GM12878 (cell line): ENCODE data around the gene SYF2.

Source experiments
- ASH2L ChIP-seq: fragments of 300-600, 200-600 bp; sonication (generic); IDR thresholded peaks from 2 replicates; pipeline ENCODE4 v1.6.1; 2017; ENCODE audit warnings: low read depth, mild to moderate bottlenecking, borderline replicate concordance
- CREM ChIP-seq: IDR thresholded peaks from 2 replicates; pipeline ENCODE4 v1.6.1; 2014; ENCODE audit warnings: antibody characterized with exemption, low read depth
- GABPA ChIP-seq: IDR thresholded peaks from 2 replicates; pipeline ENCODE4 v1.6.1; 2014; ENCODE audit warnings: antibody characterized with exemption, low read depth, mild to moderate bottlenecking, inconsistent platforms
- JUND ChIP-seq: IDR thresholded peaks from 2 replicates; pipeline ENCODE4 v1.6.1; 2012; ENCODE audit warnings: low read depth, mild to moderate bottlenecking, low read length, improper control_type of control experiment, moderate library complexity
- KDM1A ChIP-seq: fragments of 200-600 bp; sonication (generic); IDR thresholded peaks from 2 replicates; pipeline ENCODE4 v1.6.1; 2016; ENCODE audit warnings: borderline replicate concordance
- MXI1 ChIP-seq: fragments of 150-350 bp; IDR thresholded peaks from 2 replicates; pipeline ENCODE4 v1.6.1; 2011; ENCODE audit warnings: low read depth, mild to moderate bottlenecking, inconsistent platforms, low read length, improper control_type of control experiment
- POLR2AphosphoS5 ChIP-seq: IDR thresholded peaks from 2 replicates; pipeline ENCODE4 v1.6.1; 2011; ENCODE audit warnings: mild to moderate bottlenecking, low read length, inconsistent platforms
- SP1 ChIP-seq: IDR thresholded peaks from one replicate; pipeline ENCODE4 v1.6.1; 2011; ENCODE audit warnings: low read depth, low read length
- TAF1 ChIP-seq: IDR thresholded peaks from 2 replicates; pipeline ENCODE4 v1.6.1; 2011; ENCODE audit warnings: mild to moderate bottlenecking, low read depth, low read length, borderline replicate concordance
- TF ChIP-seq, protein P1 (sequence below): IDR thresholded peaks from 2 replicates; pipeline ENCODE4 v1.6.1; 2011; ENCODE audit warnings: mild to moderate bottlenecking, low read depth, low read length, moderate library complexity; ENCODE audit not compliant: insufficient replicate concordance

DNA sequence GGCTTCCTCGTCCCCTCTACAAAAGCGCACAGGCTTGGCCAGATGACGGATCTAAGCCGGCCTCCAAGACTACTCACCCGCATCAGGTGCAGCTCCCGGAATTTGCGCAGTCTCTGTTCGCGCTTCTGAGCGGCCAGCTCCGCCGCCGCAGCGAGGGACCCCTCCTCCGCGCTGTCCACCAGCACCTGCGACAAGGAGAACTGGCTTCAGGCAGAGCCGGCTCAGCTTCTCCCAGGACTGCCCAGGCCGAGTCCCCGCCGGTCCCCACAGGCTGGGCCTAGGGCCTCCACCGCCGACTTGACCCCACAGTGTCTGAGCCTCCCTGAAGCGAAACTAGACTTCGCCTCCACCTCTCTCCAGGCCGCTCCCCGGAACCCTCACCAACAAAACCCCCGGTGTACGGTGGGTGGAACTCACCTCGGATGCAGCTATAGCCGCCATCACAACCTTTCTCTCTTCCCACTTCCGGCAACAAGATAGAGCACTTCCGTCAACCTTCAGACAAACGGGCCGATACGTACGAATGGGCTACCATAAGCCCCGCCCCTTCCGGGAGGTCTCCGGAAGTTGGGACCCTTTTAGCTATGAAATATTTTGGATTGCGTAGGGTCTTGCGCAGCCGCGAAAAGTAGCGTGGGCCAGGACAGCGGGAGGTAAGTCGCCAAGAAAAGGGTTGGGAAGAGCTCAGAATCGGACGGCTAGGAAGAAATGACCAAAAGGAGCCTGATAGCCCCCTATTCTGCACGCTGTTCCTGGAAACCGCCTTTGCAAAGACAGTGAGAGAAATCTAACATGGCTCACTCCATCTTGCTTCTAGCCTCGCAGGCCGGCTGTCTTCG lies at the start of gene SYF2:
- TF ChIP-seq SP1 (peak; percentile 38), MXI1 (no peak; the same call in 1 of the 2 replicates), GABPA (peak; percentile 96), CREM (peak; percentile 77), JUND (no peak), POLR2AphosphoS5 (peak; percentile 83), TAF1 (peak; percentile 83; the same call in 1 of the 2 replicates), KDM1A (no peak), ASH2L (no peak)
- TF ChIP-seq, protein P1, sequence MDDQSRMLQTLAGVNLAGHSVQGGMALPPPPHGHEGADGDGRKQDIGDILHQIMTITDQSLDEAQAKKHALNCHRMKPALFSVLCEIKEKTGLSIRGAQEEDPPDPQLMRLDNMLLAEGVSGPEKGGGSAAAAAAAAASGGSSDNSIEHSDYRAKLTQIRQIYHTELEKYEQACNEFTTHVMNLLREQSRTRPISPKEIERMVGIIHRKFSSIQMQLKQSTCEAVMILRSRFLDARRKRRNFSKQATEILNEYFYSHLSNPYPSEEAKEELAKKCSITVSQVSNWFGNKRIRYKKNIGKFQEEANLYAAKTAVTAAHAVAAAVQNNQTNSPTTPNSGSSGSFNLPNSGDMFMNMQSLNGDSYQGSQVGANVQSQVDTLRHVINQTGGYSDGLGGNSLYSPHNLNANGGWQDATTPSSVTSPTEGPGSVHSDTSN = peak; percentile 62
